ENCODE results near the gene DGKZ.

DNA sequence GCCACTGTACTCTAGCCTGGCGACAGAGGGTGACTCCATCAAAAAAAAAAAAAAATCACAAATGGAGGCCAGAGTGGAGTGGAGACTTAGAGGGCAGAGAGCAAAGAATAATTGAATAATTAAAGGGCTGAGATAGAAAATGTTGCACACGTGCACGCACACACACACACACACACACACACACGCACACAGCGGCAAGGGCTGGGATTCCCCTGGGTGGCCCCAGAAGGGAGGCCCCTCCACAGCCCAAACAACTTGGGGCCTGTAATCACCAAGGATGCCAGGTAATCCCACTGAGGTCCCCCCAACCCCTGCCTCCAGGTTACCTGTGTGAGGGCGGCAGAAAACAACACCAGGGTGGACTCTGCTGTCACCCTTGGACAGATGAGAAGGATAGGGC, 12.0 kb upstream of the DGKZ start:
- TF ChIP-seq, protein P1, sequence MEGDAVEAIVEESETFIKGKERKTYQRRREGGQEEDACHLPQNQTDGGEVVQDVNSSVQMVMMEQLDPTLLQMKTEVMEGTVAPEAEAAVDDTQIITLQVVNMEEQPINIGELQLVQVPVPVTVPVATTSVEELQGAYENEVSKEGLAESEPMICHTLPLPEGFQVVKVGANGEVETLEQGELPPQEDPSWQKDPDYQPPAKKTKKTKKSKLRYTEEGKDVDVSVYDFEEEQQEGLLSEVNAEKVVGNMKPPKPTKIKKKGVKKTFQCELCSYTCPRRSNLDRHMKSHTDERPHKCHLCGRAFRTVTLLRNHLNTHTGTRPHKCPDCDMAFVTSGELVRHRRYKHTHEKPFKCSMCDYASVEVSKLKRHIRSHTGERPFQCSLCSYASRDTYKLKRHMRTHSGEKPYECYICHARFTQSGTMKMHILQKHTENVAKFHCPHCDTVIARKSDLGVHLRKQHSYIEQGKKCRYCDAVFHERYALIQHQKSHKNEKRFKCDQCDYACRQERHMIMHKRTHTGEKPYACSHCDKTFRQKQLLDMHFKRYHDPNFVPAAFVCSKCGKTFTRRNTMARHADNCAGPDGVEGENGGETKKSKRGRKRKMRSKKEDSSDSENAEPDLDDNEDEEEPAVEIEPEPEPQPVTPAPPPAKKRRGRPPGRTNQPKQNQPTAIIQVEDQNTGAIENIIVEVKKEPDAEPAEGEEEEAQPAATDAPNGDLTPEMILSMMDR (IDR thresholded peaks at IDR 0.05 in 2 of 3, conservative IDR thresholded peaks at IDR 0.05 in 1 of 3; ENCODE audit: control insufficient read depth in 2 of 3, extremely low read depth in 1 of 3, insufficient read depth in 1 of 3, low read depth in 3 of 3, low read length in 3 of 3) = no peak
- TF ChIP-seq POLR2AphosphoS2 (IDR thresholded peaks at IDR 0.05; ENCODE audit: low read depth, low read length) (no peak), FOXM1 (IDR thresholded peaks at IDR 0.05; ENCODE audit: low read depth, low read length) (no peak), GABPA (IDR thresholded peaks at IDR 0.05; ENCODE audit: low read depth) (no peak), SREBF2 (IDR thresholded peaks at IDR 0.05; ENCODE audit: low read length) (no peak)
- TF ChIP-seq, protein P2, sequence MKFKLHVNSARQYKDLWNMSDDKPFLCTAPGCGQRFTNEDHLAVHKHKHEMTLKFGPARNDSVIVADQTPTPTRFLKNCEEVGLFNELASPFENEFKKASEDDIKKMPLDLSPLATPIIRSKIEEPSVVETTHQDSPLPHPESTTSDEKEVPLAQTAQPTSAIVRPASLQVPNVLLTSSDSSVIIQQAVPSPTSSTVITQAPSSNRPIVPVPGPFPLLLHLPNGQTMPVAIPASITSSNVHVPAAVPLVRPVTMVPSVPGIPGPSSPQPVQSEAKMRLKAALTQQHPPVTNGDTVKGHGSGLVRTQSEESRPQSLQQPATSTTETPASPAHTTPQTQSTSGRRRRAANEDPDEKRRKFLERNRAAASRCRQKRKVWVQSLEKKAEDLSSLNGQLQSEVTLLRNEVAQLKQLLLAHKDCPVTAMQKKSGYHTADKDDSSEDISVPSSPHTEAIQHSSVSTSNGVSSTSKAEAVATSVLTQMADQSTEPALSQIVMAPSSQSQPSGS (IDR thresholded peaks at IDR 0.05; ENCODE audit: low read length) = no peak

All from GM12878 (cell line).